ENCODE measurements around the gene GRB10.

The GRB10 gene

GRCh38 chr7:50696810-50697582, 85.7 kb downstream of the GRB10 start:
- Histone ChIP-seq H3K9ac (ENCODE audit: low read depth, low read length) (no peak overlapping the region), H3K36me3 (ENCODE audit: insufficient read depth, low read length) (peaks cover 9% of the 10 kb centered on the region), H3K9me3 (replicated peaks; ENCODE audit: low read length) (no peaks in the 10 kb centered on the region), H3K27me3 (ENCODE audit: control insufficient read depth, insufficient read depth, low read length) (no peaks in the 10 kb centered on the region), H3K4me2 (ENCODE audit: low read length) (no peak overlapping the region), H3K4me3 (ENCODE audit: low read length) (no peak overlapping the region), H3K4me1 (ENCODE audit: control insufficient read depth, insufficient read depth, low read length) (no peaks in the 10 kb centered on the region)

- no peak overlapping the region for H3K4me3 ChIP-seq (ENCODE audit: low read length)
- no peak overlapping the region for H3K9ac ChIP-seq (ENCODE audit: low read depth, low read length)
These were observed 87.7 kb downstream of the GRB10 start for GRCh38 chr7:50695026-50695425.

DNA sequence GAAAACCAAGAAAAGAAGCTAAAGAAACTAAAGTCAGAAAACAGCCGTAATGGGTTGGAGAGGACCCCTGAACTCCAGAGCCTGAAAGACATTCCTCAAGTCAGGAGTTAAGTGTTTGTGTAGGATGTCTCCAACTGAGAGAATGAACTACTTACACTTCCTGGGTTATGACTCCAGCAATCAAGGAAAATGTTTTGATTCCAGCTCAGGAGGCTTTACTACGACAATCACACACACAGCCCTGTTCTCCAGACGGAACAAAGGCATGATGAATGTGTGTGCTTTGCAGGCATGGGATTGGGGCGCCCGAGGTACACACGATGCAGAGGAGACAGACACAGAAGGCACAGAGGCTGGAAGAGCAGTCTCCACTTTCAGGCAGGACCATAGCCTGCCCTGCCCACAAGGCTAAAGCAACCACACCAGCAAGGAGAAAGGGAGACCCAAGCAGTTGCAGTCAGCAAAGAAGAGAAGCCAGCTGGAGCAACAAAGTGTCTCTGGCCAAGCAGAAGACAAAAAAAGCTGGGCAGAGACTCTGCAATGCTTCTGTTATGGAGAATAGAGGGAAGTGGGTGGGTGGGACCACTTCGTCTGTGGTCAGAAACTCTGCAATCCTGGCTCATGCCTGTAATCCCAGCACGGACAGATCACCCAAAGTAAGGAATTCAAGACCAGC, 89.1 kb downstream of the GRB10 start:
- Histone ChIP-seq H3K4me3 (ENCODE audit: low read length) (no peak overlapping the region), H3K4me1 (ENCODE audit: control insufficient read depth, insufficient read depth, low read length) (no peaks in the 10 kb centered on the region), H3K9me3 (replicated peaks; ENCODE audit: low read length) (no peaks in the 10 kb centered on the region), H3K9ac (ENCODE audit: low read depth, low read length) (no peak overlapping the region), H3K4me2 (ENCODE audit: low read length) (no peak overlapping the region), H3K27me3 (ENCODE audit: control insufficient read depth, insufficient read depth, low read length) (no peaks in the 10 kb centered on the region), H3K36me3 (ENCODE audit: insufficient read depth, low read length) (peaks cover 5% of the 10 kb centered on the region)

More at GRCh38 chr7:50695026-50695425, 87.7 kb downstream of the GRB10 start:
- H3K27me3 ChIP-seq (ENCODE audit: control insufficient read depth, insufficient read depth, low read length) = no peaks in the 10 kb centered on the region
- H3K9me3 ChIP-seq (replicated peaks; ENCODE audit: low read length) = no peaks in the 10 kb centered on the region
- no peaks in the 10 kb centered on the region for H3K36me3 ChIP-seq (ENCODE audit: insufficient read depth, low read length)
- H3K4me1 ChIP-seq (ENCODE audit: control insufficient read depth, insufficient read depth, low read length) = no peaks in the 10 kb centered on the region
- no peak overlapping the region for H3K4me2 ChIP-seq (ENCODE audit: low read length)

GRCh38 chr7:50690541-50691011, 92.1 kb downstream of the GRB10 start:
- Histone ChIP-seq H3K4me2 (ENCODE audit: low read length) (no peak overlapping the region), H3K36me3 (ENCODE audit: insufficient read depth, low read length) (peaks cover 16% of the 10 kb centered on the region), H3K4me3 (ENCODE audit: low read length) (no peak overlapping the region), H3K27me3 (ENCODE audit: control insufficient read depth, insufficient read depth, low read length) (no peaks in the 10 kb centered on the region), H3K9me3 (replicated peaks; ENCODE audit: low read length) (no peaks in the 10 kb centered on the region), H3K4me1 (ENCODE audit: control insufficient read depth, insufficient read depth, low read length) (no peaks in the 10 kb centered on the region), H3K9ac (ENCODE audit: low read depth, low read length) (no peak overlapping the region)

DNA sequence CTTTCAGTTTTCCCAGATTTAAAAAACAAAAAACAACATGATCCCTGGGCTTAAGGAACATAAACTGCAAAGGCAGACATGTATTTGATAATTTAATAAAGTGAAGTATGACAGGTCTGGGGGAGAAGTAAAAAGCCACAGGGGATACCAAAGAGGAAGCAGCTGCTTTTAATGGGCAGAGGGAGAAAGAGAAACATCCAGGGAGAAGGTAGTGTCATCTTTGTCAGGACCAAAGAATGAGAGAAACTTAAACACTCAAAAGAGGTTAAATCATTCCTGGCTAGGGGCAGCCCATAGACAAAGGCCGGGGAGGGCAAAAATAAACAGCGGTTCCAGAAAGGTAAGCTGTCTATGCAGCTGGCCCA, 94.5 kb downstream of the GRB10 start:
- Histone ChIP-seq H3K27me3 (ENCODE audit: control insufficient read depth, insufficient read depth, low read length) (no peaks in the 10 kb centered on the region), H3K4me1 (ENCODE audit: control insufficient read depth, insufficient read depth, low read length) (no peaks in the 10 kb centered on the region), H3K4me2 (ENCODE audit: low read length) (no peak overlapping the region), H3K36me3 (ENCODE audit: insufficient read depth, low read length) (peaks cover 16% of the 10 kb centered on the region), H3K4me3 (ENCODE audit: low read length) (no peak overlapping the region), H3K9ac (ENCODE audit: low read depth, low read length) (no peak overlapping the region), H3K9me3 (replicated peaks; ENCODE audit: low read length) (no peaks in the 10 kb centered on the region)

DNA sequence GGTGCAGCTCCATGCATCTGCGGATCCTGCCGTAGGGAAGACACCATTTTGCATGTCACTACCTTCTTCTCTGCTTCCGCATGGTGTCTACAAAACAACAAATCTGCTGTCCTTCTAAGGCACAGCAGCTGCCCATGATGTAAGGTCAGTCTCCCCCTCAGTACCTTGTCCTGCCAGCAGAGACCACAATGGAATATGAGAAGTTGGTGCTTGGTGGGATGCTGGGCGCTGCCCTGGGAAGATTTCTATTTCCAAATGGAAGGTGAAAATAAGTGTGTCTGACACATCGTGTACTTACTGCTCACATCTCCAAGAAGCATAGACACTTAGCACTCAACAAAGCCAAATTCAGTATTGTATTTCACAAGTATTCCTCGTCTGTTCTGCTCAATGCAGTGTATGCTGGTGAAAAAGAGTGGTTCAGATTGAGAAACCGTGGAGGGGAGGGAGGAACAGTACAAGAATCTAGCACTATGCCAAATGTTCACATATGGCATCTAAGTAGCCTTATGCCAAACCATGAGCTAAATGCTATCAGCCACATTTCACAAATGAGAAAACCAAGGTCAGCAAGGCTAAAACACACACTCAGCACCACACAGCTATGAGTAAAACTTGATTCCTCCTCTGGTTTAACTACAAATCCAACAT, 95.0 kb downstream of the GRB10 start:
- no peak overlapping the region for H3K4me2 ChIP-seq (ENCODE audit: low read length)
- peaks cover 16% of the 10 kb centered on the region for H3K36me3 ChIP-seq (ENCODE audit: insufficient read depth, low read length)
- H3K27me3 ChIP-seq (ENCODE audit: control insufficient read depth, insufficient read depth, low read length) = no peaks in the 10 kb centered on the region
- no peaks in the 10 kb centered on the region for H3K9me3 ChIP-seq (replicated peaks; ENCODE audit: low read length)
- H3K9ac ChIP-seq (ENCODE audit: low read depth, low read length) = no peak overlapping the region
- H3K4me3 ChIP-seq (ENCODE audit: low read length) = no peak overlapping the region
- H3K4me1 ChIP-seq (ENCODE audit: control insufficient read depth, insufficient read depth, low read length) = no peaks in the 10 kb centered on the region

DNA sequence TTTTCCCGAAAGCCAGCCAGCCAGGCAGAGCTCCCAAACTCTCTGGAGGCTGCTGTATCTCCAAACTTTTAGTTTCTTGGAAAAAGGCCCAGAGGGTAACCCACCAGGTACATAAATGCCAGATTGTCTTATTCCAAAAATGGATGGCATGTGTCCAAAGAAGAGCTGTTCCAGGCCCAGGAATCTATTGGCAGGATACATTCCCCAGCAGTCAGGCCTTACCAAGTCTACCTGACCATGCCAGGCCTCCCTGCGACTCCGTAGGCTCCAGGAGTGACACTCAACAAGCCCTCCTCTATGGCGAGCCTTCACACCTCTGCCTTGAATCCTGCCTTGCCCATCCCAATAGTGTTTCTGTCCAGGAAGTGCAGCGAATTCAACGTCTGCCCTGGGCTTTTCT, 95.6 kb downstream of the GRB10 start:
- Histone ChIP-seq H3K27me3 (ENCODE audit: control insufficient read depth, insufficient read depth, low read length) (no peaks in the 10 kb centered on the region), H3K9me3 (replicated peaks; ENCODE audit: low read length) (no peaks in the 10 kb centered on the region), H3K9ac (ENCODE audit: low read depth, low read length) (no peak overlapping the region), H3K36me3 (ENCODE audit: insufficient read depth, low read length) (peaks cover 16% of the 10 kb centered on the region), H3K4me2 (ENCODE audit: low read length) (no peak overlapping the region), H3K4me3 (ENCODE audit: low read length) (no peak overlapping the region), H3K4me1 (ENCODE audit: control insufficient read depth, insufficient read depth, low read length) (peaks cover 2% of the 10 kb centered on the region)

- Histone ChIP-seq H3K9me3 (replicated peaks; ENCODE audit: low read length) (no peaks in the 10 kb centered on the region), H3K4me2 (ENCODE audit: low read length) (no peak overlapping the region), H3K4me1 (ENCODE audit: control insufficient read depth, insufficient read depth, low read length) (peaks cover 8% of the 10 kb centered on the region), H3K9ac (ENCODE audit: low read depth, low read length) (no peak overlapping the region), H3K36me3 (ENCODE audit: insufficient read depth, low read length) (peaks cover 16% of the 10 kb centered on the region), H3K4me3 (ENCODE audit: low read length) (no peak overlapping the region), H3K27me3 (ENCODE audit: control insufficient read depth, insufficient read depth, low read length) (no peaks in the 10 kb centered on the region)
These were observed 97.3 kb downstream of the GRB10 start for GRCh38 chr7:50685135-50686065.

GRCh38 chr7:50684713-50685075, 98.0 kb downstream of the GRB10 start:
- Histone ChIP-seq H3K9ac (ENCODE audit: low read depth, low read length) (no peak overlapping the region), H3K36me3 (ENCODE audit: insufficient read depth, low read length) (peaks cover 16% of the 10 kb centered on the region), H3K4me2 (ENCODE audit: low read length) (no peak overlapping the region), H3K27me3 (ENCODE audit: control insufficient read depth, insufficient read depth, low read length) (no peaks in the 10 kb centered on the region), H3K4me1 (ENCODE audit: control insufficient read depth, insufficient read depth, low read length) (peaks cover 8% of the 10 kb centered on the region), H3K9me3 (replicated peaks; ENCODE audit: low read length) (no peaks in the 10 kb centered on the region), H3K4me3 (ENCODE audit: low read length) (no peak overlapping the region)

DNA sequence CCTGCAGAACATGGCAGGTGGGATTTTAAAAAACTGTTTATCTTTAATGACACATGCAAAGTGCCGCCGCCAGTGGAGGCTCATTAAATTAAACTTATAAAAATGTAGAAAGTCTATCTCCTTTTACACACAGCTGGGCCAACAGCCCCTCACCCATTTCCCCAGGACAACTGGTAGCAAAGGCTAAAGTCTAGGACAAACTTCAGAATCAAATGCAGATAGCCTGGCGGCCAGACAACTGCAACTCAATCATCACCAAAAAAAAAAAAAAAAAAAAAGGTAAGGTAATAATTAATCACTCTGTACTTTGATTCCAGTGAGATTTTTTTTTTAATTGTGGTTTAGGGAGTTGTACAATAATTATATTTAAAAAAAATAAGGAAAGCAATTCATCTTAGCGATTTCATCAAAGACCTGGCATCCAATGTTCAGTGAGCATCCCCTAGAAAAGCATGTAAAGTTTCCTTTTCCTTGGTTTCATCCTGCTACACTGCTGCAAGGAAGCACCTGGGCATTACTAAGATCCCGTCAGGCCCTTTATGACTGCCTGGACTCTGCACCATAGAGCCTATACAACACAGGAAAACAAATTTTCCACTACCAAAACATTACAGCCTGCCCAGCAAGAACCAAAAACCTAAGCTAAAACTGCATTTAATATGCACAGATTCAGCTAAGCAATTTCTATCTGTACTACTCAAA, 98.5 kb downstream of the GRB10 start:
- peaks cover 8% of the 10 kb centered on the region for H3K4me1 ChIP-seq (ENCODE audit: control insufficient read depth, insufficient read depth, low read length)
- H3K4me2 ChIP-seq (ENCODE audit: low read length) = no peak overlapping the region
- no peak overlapping the region for H3K4me3 ChIP-seq (ENCODE audit: low read length)
- peaks cover 12% of the 10 kb centered on the region for H3K36me3 ChIP-seq (ENCODE audit: insufficient read depth, low read length)
- H3K9ac ChIP-seq (ENCODE audit: low read depth, low read length) = no peak overlapping the region
- H3K27me3 ChIP-seq (ENCODE audit: control insufficient read depth, insufficient read depth, low read length) = no peaks in the 10 kb centered on the region
- H3K9me3 ChIP-seq (replicated peaks; ENCODE audit: low read length) = no peaks in the 10 kb centered on the region

All from skeletal muscle satellite cell (primary cell).